Nephron progenitor cell (in vitro differentiated cells): Measurements from ENCODE around the gene TTBK1.

Experiments used
- DNase-seq: peaks from one replicate; pipeline ENCODE4 v3.0.0; 2021
- H3K27ac Mint-ChIP-seq: 2 replicates; pipeline ENCODE4 v1.8.0; 2021; ENCODE audit warnings: mild to moderate bottlenecking, moderate library complexity, mixed read lengths
- H3K27me3 Mint-ChIP-seq: 2 replicates; pipeline ENCODE4 v1.8.0; 2021; ENCODE audit warnings: mild to moderate bottlenecking, low read depth, mixed read lengths; ENCODE audit not compliant: poor library complexity
- H3K36me3 Mint-ChIP-seq: 2 replicates; pipeline ENCODE4 v1.8.0; 2021; ENCODE audit warnings: low read depth, mixed read lengths
- H3K4me1 Mint-ChIP-seq: 2 replicates; pipeline ENCODE4 v1.8.0; 2021; ENCODE audit warnings: mixed read lengths
- H3K4me3 Mint-ChIP-seq: 2 replicates; pipeline ENCODE4 v1.8.0; 2021; ENCODE audit warnings: mild to moderate bottlenecking, moderate library complexity, mixed read lengths
- H3K9me3 Mint-ChIP-seq: 2 replicates; pipeline ENCODE4 v1.8.0; 2021; ENCODE audit warnings: mild to moderate bottlenecking, moderate library complexity, mixed read lengths
- TF ChIP-seq, protein P1 (sequence below): fragments of 200-600 bp; sonication (generic); IDR thresholded peaks from 2 replicates; pipeline ENCODE4 v1.5.0; 2021; ENCODE audit warnings: antibody characterized with exemption

TTBK1 gene

DNA sequence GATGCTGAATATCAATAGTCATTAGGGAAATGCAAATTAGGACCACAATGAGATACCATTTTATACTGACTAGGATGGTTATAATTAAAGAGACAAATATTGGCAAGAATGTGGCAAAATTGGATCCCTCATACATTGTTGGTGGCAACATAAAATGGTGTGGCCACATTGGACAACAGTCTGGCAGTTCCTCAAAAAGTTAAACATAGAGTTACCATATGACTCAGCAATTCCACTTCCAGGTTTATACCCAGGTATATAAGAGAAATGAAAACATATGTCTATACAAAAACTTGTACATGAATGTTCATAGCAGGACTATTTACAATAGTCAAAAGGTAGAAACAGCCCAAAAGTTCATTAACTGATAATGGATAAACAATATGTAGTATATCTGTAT lies 67.3 kb downstream of the TTBK1 start:
- TF ChIP-seq, protein P1, sequence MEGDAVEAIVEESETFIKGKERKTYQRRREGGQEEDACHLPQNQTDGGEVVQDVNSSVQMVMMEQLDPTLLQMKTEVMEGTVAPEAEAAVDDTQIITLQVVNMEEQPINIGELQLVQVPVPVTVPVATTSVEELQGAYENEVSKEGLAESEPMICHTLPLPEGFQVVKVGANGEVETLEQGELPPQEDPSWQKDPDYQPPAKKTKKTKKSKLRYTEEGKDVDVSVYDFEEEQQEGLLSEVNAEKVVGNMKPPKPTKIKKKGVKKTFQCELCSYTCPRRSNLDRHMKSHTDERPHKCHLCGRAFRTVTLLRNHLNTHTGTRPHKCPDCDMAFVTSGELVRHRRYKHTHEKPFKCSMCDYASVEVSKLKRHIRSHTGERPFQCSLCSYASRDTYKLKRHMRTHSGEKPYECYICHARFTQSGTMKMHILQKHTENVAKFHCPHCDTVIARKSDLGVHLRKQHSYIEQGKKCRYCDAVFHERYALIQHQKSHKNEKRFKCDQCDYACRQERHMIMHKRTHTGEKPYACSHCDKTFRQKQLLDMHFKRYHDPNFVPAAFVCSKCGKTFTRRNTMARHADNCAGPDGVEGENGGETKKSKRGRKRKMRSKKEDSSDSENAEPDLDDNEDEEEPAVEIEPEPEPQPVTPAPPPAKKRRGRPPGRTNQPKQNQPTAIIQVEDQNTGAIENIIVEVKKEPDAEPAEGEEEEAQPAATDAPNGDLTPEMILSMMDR, result no peak
- H3K4me3 Mint-ChIP-seq, result no peak overlapping the region
- H3K36me3 Mint-ChIP-seq, result no peaks in the 10 kb centered on the region
- no peak overlapping the region for H3K27ac Mint-ChIP-seq
- peaks cover 21% of the 10 kb centered on the region for H3K4me1 Mint-ChIP-seq
- peaks cover 27% of the 10 kb centered on the region for H3K27me3 Mint-ChIP-seq
- no peak for DNase-seq
- no peaks in the 10 kb centered on the region for H3K9me3 Mint-ChIP-seq

DNA sequence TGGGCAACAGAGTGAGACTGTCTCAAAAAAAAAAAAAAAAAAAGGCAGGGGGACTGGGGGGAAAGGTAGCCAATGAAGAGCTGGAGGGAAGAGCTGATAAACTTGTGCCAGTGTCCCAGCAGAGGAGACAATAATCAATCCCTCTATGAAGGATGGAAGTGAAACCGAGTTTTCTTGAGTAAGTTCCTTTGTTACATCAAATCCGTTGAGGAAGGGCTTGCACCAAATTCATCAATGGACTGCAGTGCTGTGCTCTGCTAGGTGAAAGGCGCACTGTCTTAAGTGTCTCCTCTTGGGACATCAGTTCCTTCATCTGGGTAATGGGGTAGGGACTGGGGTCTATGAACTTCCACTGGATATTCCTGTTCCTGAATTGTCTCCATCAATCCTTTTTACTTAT lies 68.4 kb downstream of the TTBK1 start:
- TF ChIP-seq, protein P1, result no peak
- Mint-ChIP-seq H3K36me3 (no peaks in the 10 kb centered on the region), H3K27me3 (peaks cover 30% of the 10 kb centered on the region), H3K4me1 (peaks cover 18% of the 10 kb centered on the region), H3K27ac (no peak overlapping the region), H3K9me3 (no peaks in the 10 kb centered on the region), H3K4me3 (no peak overlapping the region)
- no peak for DNase-seq

DNA sequence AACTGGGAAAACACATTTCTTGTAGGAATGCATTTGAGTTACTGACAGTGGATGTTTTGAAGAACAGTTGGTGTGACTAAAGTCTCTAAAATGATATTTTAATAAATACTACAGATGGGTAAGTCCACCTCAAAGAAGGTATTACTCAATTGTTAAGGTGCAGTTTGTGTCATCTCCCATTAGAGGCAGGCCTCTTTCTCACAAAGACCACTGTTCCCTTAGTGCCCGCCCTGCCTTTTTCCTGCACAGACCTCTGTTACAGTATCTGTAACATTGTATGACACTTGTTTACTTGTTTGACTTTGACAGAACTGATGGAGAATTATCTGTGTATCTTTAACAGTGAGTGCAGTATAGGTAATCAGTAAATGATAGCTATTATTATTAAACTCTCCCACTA lies 70.5 kb downstream of the TTBK1 start:
- H3K9me3 Mint-ChIP-seq, result no peaks in the 10 kb centered on the region

DNA sequence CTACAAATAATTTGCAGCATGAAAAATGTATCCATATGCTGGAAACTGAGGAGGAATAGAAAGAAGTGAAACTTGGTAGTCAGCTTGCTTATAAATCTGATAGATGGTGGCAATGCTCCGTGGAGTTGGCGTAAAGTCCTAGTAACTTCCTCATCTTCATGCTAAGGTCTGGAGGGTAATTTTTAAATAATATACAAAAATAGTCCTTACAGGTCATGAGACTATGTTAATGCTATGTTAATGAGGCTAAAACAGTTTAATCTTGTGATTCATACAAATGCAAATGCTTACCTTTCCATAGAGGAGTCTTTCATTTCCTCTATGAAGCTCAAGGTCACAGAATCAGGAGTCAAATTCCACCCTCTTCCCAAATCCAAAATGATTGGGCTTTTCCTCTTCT lies 74.7 kb downstream of the TTBK1 start:
- TF ChIP-seq, protein P1, result no peak
- Mint-ChIP-seq H3K27ac (no peak overlapping the region), H3K9me3 (no peaks in the 10 kb centered on the region), H3K36me3 (no peaks in the 10 kb centered on the region), H3K4me3 (no peak overlapping the region), H3K27me3 (peaks cover 25% of the 10 kb centered on the region), H3K4me1 (no peaks in the 10 kb centered on the region)
- DNase-seq, result no peak

More for the DNA sequence above, 70.5 kb downstream of the TTBK1 start:
- peaks cover 35% of the 10 kb centered on the region for H3K27me3 Mint-ChIP-seq
- no peaks in the 10 kb centered on the region for H3K36me3 Mint-ChIP-seq
- no peak overlapping the region for H3K4me3 Mint-ChIP-seq
- DNase-seq, result no peak
- H3K27ac Mint-ChIP-seq, result no peak overlapping the region
- TF ChIP-seq, protein P1, result no peak
- H3K4me1 Mint-ChIP-seq, result peaks cover 6% of the 10 kb centered on the region

DNA sequence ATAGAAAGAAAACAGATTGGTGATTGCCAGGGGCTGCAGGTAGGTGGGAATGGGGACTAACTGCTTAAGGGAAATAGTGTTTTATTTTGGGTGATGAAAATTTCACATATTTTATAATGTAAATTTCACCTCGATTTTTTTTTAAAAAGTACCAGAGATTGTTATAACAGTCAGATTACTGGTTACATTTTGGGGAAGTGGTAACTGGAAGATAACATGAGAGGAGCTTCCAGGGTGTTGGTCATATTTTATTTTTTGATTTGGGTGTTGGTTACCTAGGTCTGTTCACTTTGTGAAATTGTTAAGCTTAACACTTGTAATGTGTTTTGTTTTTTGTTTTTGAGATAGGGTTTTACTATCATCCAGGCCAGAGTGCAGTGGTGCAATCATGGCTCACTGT lies 82.6 kb downstream of the TTBK1 start:
- no peak for DNase-seq
- H3K27ac Mint-ChIP-seq, result no peak overlapping the region
- H3K4me3 Mint-ChIP-seq, result no peak overlapping the region
- H3K9me3 Mint-ChIP-seq, result peaks cover 6% of the 10 kb centered on the region
- H3K36me3 Mint-ChIP-seq, result no peaks in the 10 kb centered on the region
- H3K4me1 Mint-ChIP-seq, result peaks cover 7% of the 10 kb centered on the region
- peaks cover 7% of the 10 kb centered on the region for H3K27me3 Mint-ChIP-seq
- TF ChIP-seq, protein P1, result no peak

DNA sequence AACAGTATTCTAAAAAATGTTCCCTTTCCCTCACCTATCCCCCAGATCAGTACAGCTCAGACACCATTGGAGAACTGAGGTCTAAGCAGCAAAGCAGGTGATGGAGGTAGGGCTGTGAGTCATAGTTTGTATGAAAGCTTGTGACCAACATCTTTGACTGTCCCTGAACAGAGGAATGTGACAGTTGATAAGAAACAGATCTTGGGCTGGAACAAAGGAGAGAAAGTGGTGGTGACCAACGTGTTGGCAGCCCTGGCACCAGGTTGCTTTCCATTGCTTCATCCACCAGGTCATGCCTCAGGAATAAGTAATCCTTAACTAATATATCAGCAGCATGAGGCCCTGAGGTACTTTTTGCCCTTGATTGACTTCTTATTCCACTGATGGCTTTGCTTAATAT lies 85.2 kb downstream of the TTBK1 start:
- Mint-ChIP-seq H3K4me1 (peaks cover 7% of the 10 kb centered on the region), H3K9me3 (peaks cover 6% of the 10 kb centered on the region), H3K36me3 (no peaks in the 10 kb centered on the region), H3K27ac (no peak overlapping the region), H3K27me3 (peaks cover 11% of the 10 kb centered on the region), H3K4me3 (no peak overlapping the region)
- TF ChIP-seq, protein P1, result no peak
- no peak for DNase-seq
